GM19397 (cell line): Measurements from ENCODE around the gene FAXDC2.
"Not testable (repeated sequence)": the region's sequence is repeated elsewhere in the genome, so short reads cannot be mapped to it uniquely, and the experiment has no call there.

ENCODE experiments used
- ATAC-seq: cut with Tn5 transposase; IDR thresholded peaks from one replicate; pipeline ENCODE4 v1.9.1; 2021; ENCODE audit warnings: mild to moderate bottlenecking, moderate library complexity; ENCODE audit not compliant: unreplicated experiment

FAXDC2 gene

GRCh38 chr5:154862766-154863165 is 12.4 kb upstream of the FAXDC2 start:
- ATAC-seq: no peak

DNA sequence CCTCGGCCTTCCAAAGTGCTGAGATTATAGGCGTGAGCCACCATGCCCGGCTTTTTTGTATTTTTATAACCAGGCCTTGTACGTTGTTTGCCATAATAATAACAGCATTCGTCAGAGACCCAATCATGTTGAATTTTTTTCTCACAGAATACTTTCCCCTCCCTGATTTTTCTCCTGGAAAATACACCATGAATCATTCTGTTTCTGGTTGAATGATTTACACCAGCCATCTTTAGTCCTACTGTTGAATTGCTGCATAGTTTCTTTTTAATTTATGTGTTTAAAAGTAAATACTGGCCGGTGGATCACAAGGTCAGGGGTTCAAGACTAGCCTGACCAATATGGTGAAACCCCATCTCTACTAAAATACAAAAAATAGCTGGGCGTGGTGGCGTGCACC is 11.5 kb upstream of the FAXDC2 start:
- ATAC-seq: no peak

- no peak for ATAC-seq
Measured at GRCh38 chr5:154860765-154861164, 10.4 kb upstream of the FAXDC2 start.

DNA sequence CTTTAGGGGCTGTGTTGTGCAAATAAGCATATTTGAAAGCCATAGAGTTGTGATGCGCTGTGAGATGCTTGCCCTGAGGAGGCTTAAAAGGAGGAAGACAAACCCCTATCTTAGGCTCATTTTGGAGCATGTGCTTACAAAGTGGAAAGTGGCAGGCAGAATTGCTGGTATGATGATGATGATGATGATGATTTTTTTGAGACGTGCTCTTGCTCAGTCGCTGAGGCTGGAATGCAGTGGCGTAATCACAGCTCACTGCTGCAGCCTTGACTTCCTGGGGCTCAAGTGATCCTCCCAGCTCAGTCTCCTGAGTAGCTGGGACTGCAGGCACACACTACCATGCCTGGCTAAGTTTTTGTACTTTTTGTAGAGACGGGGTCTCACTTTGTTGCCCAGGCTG is 9.7 kb upstream of the FAXDC2 start:
- ATAC-seq: no peak

- no peak for ATAC-seq
Measured at GRCh38 chr5:154858972-154859871, 8.8 kb upstream of the FAXDC2 start.

DNA sequence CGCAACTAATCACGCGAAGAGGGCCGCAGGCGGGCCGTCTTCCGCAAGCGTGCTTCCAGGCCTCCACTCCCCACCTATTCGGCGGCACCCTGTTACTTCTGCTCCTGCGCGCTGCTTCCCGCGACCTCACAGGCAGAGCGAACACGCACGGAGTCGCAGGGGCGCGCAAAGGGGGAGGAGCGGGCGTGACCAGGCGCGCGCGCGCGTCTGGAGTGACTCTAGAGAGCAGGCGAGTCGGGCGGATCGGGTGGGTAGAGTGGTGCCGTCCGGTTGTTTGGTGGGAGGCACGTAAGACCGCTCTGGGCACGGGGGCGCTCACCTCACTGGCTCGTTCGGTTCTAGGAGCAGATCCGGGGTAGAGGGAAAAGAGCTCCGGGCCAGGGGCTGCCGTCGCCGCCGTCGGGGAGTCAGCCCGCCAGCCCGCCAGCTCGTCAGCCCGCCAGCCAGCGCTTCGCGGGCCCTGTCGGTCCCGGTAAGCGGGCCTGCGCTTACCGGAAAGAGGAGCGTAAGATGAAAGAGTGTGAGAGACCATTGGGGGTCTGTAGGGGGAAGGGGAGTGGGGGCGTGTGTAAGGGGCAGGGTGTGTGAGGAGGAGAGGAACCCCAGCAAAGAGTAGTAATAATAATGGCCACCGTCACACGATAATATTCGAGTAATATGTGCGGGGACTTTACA is 8.0 kb upstream of the FAXDC2 start, which contains the start of gene CNOT8:
Gene CNOT8, plus strand, starts transcription at position 331 of the 675 bp plus-strand sequence. CDS start 4,652 bp downstream, outside the sequence.
- ATAC-seq: peak; percentile 77

GRCh38 chr5:154857530-154858296 is 7.3 kb upstream of the FAXDC2 start:
- ATAC-seq: peak; percentile 57

DNA sequence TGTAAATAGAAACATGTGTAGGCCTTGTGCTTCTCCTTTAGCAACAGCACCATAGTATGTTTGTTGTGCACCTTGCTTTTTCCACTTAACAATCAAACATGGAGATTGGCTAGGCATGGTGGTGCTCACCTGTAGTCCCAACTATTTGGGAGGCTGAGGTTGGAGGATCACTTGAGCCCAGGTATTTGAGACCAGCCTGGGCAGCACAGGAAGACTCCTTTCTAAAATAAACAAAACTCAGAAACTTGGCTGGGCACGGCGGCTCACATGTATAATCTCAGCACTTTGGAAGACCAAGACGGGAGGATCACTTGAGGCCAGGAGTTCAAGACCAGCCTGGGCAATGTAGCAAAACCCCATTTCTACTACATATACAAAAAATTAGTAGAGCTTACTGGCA is 948 bp upstream of the FAXDC2 start:
- ATAC-seq: no peak

DNA sequence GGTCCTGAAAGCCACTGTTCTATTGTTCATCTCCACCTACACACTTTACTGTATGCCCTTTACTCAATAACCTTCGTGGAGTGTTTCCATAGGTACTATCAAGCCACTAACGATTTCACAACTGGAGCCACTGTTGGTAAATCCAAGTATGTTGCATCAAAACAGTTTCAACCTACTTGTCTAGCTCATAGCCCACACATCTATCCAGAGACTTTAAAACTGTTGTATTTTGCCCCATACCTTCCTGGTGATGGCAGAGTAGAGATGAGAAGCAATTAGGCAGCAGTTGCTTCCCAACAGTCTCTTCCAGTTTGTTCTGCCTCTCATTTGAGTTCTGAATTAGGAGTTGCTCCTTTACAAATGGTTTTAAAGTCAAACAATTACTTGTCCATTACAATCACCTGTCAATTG is 607 bp downstream of the FAXDC2 start:
- no peak for ATAC-seq

GRCh38 chr5:154849264-154849785 is 1.1 kb downstream of the FAXDC2 start:
- no peak for ATAC-seq

DNA sequence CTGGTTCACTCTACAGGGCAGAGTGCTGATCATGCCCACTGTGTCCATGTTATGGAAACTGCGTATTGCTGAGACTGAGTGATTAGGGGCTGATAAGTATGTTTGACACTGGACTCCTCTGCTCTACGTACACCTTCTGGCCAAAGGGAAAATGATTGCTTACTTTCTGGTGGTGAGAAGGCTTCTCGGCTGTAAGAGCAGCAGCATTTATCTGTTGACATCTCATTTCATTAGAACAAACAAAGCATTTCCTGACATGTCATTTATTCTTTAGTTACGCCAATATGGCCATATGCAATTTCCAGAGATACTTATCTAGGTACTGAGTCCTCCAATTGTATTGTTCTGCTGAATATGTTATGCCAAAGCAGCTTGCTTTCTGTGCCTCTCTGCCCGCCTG is 5.6 kb downstream of the FAXDC2 start:
- ATAC-seq: no peak

- ATAC-seq: no peak
Measured at GRCh38 chr5:154842689-154843530, 7.5 kb downstream of the FAXDC2 start.

- no peak for ATAC-seq
Measured at GRCh38 chr5:154841273-154841661, 9.1 kb downstream of the FAXDC2 start.

DNA sequence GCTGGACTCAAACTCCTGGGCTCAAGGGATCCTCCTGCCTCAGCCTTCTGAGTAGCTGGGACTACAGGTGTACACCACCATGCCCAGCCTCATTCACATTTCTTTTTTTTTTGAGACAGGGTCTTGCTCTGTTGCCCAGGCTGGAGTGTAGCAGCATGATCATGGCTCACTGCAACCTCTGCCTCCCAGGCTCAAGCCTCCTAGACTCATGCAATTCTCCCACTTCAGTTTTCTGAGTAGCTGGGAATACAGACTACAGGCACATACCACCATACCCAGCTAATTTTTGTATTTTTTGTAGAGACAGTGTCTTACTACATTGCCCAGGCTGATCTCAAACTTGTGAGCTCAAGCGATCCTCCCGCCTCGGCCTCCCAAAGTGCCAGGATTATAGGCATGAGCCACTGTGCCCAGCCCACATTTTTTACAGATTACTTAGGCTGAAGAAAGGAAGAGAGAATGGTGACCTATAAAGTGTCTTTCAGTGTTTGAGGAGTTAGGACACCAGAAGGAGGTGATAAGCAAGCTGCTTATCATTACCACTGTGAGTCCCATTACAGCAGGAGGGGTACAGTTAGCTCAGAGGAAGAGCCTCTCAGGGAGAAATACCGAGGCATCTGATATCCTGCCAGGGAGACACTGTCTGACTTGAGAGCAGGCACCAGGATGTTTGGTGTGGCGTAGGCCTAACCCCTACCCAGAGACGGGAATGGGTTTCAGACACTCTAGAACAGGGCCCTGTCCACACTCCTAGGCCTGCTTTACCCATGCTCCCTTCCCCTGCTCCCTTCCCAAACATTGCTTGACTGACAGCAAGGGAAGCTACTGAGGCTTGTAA is 9.7 kb downstream of the FAXDC2 start:
- no peak for ATAC-seq

GRCh38 chr5:154837009-154837901 is 13.1 kb downstream of the FAXDC2 start:
- no peak for ATAC-seq

GRCh38 chr5:154836225-154836624 is 14.2 kb downstream of the FAXDC2 start:
- no peak for ATAC-seq

GRCh38 chr5:154835701-154836052 is 14.7 kb downstream of the FAXDC2 start:
- not testable (repeated sequence) for ATAC-seq

DNA sequence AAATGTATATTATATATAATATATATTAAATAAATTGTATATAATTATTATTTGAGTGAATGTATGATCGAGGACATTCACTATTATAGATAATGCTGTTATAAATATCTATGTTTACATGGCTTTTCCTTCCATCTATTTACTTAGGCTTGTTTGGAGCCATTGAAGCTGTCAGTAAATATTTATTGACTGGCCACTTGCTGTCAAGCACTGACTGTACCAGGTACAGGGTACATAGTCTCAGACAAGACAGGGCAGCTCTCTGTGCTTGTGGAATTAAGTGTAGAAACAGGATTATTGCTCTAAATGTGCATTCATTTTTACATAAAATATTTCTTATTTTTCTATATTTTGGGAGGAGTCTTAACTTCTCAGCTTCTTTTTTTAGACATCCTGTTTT is 16.4 kb downstream of the FAXDC2 start:
- no peak for ATAC-seq
